Activated effector memory CD4-positive, alpha-beta T cell treated with anti-CD3 and anti-CD28 coated beads, Interleukin-2, amount 50 U/mL, for 16 hours (primary cell): ENCODE measurements around the gene CSTB.

ENCODE experiments used
- DNase-seq: peaks from one replicate; pipeline ENCODE4 v3.0.0-alpha.2; 2020

CSTB gene

GRCh38 chr21:43810505-43811261 is 34.6 kb upstream of the CSTB start:
- peak; percentile 95 for DNase-seq

DNA sequence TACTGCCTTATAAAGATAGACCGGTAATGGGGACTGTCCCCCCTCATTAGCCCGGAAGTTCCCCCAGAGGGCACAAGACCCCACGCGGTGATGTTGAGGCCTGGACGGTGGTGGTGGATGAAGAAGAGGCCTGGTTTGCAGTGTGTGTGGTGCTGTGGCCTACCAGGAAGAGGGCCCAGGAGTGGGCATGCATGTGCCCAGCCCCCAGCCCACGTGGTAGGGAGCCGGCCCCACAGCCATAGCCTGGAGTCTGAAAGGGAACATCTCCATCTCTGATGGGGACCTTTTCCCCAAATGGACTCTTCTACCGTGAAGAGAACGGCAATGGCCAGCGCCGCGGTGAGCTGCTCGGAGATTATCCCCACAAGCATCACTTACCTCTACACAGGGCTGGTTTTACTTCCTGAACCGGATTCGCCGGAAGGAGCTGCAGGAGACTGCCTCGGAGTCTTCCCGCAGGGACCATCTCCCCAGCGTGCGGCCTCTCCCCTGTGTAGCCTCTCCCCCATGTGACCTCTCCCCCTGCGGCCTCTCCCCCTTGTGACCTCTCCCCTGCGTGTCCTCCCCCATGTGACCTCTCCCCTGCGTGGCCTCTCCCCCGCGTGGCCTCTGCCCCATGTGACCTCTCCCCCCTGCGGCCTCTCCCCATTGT is 33.9 kb upstream of the CSTB start:
- DNase-seq = no peak

- DNase-seq = no peak
These were observed 33.3 kb upstream of the CSTB start for GRCh38 chr21:43809346-43809799.

- peak; percentile 58 for DNase-seq
These were observed 32.7 kb upstream of the CSTB start for GRCh38 chr21:43808832-43809251.

DNA sequence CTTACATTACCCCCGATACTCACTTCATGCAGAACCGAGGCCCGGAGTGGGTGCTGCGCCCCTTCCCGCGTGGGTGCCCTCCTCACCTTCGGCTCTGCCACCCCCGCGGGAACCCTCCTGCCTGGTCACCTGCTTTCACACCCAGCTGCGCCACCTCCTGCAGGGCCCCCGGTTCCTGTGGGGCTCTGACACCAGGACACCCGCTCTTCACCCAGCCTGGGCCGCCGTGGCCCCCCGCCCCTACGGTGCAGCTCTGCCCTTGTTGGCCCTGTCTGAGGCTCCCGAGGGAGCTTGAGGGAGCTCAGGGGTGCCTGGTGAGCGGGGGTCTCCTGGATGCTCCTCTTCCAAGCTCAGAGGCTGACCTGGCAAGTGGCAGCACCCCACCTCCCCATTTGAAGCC is 32.3 kb upstream of the CSTB start:
- peak; percentile 59 for DNase-seq

- peak; percentile 57 for DNase-seq
These were observed 30.1 kb upstream of the CSTB start for GRCh38 chr21:43806017-43806710.

GRCh38 chr21:43805275-43805800 is 29.2 kb upstream of the CSTB start:
- DNase-seq = no peak

GRCh38 chr21:43803558-43804300 is 27.6 kb upstream of the CSTB start:
- DNase-seq = no peak

DNA sequence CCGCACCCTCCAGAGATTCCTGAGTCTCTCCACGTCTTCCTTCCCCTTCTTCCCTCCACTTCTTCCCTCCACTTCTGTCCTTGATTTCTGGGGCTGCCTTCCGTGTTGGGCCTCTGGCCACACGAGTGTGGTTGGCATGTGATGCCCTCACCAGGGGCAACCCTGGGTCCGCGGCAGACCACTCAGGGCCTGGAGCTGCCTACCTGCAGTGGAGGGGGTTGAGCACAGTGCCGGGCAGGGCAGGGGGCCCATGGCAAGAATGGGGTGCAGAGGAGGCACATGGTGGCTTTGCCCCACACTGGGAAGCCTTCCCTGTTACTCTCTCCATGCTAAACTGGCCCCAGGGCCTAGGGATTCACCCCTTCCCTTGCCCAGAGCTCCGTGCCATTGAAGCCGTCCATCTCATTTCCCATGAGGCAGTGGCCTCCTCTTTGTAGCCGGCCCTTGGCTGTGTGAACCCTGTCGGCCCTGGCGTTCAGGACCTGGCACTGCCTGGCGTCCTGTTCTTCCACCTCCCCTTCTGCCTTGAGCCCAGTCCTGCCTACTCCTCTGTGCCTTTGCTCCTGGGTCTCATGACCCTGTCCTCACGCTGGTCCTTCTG is 26.7 kb upstream of the CSTB start:
- no peak for DNase-seq

DNA sequence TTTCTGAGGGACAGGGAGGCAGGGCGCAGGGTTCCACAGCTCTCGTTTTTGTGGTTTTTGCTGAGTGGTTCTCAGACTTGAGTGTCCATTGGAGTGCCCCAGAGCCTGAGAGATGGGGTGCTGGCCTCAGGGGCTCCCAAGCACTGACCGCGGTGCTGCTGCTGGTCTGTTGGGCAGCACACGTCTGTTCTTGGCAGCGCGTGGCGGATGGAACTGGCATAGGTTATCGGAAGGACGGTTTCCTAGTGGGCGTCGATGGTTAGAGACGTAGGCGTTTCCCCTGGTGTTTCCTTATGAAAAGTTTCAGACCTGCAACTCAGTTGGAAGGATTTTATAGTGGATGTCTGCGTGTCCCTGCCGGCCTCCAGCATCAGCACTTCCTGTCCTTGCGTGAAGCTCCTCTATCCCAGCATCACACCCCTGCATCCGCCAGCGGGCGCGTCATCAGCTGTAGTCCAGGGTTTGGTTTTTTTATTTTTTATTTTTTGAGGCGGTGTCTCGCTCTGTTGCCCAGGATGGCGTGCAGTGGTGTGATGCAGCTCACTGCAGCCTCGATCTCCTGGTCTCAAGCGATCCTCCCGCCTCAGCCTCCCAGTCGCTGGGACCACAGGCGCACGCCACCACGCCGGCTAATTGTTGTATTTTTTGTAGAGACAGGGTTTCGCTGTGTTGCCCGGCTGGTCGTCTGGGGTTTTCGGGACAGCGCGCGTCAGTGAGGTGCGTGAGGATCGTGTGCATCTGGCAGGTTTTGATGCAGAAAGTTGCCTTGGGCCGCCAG is 25.1 kb upstream of the CSTB start:
- no peak for DNase-seq

- no peak for DNase-seq
These were observed 24.5 kb upstream of the CSTB start for GRCh38 chr21:43800566-43800965.

GRCh38 chr21:43800124-43800523 is 24.0 kb upstream of the CSTB start:
- no peak for DNase-seq

DNA sequence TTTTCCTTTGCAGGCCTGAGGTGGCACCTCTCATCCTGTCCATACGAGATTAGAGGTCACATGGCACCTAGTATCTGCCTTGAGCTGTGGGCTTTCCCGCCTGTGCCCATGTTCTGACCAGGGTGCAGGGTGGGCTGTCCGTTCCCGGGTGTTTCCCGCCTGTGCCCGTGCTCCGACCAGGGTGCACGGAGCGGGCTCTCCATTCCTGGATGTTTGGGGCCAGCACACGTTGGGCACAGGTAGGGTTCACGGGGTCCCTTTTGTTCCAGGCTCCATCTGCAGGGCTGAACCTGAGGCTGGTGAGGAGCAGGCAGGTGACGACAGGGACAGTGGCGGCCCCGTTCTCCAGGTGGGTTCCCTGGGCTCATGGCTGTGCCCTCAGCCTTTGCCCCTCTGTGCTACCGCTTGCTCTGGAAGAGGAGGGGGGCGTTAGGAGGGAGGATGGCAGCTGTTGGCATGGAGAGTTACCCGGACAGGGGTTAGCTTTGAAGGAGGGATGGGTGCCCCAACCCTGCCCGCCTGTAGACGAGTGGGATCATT is 23.3 kb upstream of the CSTB start:
- DNase-seq = no peak

DNA sequence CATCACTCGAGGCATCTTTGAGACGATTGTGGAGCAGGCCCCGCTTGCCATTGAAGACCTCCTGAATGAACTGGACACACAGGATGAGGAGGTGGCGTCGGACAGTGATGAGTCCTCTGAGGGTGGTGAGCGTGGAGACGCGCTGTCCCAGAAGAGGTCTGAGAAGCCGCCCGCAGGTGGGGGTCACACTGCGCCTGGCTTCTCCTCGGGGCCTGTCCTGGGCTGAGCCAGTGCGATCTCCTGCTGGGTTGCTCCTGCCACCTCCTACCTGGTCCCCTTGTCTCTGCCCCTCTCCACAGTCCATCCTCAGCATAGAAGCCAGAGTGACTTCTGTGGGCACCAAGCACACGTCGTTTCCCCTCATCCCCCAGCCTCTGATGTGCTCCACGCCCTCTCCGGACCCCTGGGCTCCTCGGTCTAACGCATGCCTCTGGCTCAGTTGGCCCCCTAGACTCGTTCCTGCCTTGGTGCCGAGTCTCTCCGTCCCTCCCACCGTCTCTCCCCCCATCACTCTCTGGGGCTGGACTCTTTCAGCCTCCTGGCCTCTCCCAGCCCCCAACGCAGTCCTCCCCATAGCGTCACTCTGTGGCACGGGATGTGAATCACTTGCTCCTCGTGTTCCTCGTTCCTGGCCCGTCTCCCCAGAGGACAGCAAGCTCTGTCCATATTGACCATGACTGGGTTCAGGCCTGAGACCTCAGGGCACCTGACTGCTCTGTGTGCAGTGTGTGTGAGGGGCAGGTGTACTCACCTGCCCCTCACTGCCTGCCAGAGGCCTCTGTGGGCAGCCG is 22.0 kb upstream of the CSTB start:
- no peak for DNase-seq

DNA sequence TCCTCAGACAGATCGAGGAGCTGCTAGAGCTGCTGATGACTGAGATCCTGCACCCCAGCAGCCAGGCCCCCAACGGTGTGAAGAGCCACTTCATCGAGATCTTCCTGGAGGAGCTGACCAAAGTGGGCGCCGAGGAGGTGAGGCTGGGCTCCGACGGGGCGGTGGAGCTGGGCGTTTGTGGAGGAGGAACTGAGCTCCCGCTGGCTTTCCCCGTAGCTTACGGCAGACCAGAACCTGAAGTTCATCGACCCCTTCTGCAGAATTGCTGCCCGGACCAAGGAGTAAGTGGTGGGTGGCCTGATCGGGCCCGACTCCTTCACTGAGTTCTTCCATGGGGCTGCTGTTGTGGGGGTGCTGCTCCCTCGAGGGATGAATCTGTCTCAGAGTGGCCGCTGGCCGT is 21.3 kb upstream of the CSTB start:
- peak; percentile 60 for DNase-seq

- no peak for DNase-seq
These were observed 18.7 kb upstream of the CSTB start for GRCh38 chr21:43794857-43795256.

- DNase-seq = peak; percentile 61
These were observed 18.2 kb upstream of the CSTB start for GRCh38 chr21:43794311-43794710.

DNA sequence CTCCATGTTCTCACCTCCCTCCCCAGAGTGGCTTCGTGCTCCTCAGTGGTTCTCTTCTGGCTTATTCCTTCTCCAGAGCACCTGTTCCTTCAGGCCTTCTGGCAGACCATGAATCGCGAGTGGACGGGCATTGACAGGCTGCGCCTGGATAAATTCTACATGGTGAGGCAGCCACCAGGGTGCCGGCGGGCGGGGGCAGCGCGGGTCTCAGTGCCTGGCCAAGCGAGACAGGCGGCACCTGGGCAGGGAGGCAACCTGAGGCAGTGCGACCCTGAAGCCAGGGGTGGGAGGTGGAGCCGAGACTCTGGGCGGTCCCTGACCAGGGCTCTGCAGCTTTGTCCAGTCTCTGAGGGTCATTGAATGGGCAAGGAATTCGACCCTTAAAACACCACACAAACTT is 17.1 kb upstream of the CSTB start:
- DNase-seq = no peak

DNA sequence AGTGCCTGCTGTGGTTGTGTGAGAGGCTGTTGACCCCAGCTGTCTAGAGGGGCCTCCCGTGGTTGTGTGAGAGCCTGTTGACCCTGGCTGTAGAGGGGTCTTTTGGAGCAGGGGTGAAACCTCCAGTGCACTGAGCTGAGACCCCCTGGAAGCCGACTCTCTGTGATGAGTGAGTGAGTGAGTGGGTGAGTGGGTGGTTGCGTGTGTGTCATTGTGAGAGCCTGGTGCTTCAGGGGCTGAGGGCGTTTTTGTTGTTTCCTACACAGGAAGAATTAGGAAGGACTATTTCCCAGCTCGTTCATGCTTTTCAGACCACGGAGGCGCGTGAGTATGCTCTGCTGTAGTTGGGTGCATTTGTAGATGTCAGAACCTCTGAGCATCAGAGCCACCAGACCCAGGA is 16.3 kb upstream of the CSTB start:
- no peak for DNase-seq

GRCh38 chr21:43790010-43790524 is 14.0 kb upstream of the CSTB start:
- peak; percentile 58 for DNase-seq
